Right atrium auricular region (tissue), 2 donors: ENCODE measurements around the gene HOXD9. TPM values are rescaled to one million over a fixed set of nuclear protein-coding genes. Genes with fewer than 3 reads are reported as not detected.
A peak's percentile ranks its signal among the peaks of the same experiment; 100 is the strongest.

Source experiments
- DNase-seq: peaks from one replicate; pipeline ENCODE4 v3.0.0-alpha.2; 2019; ENCODE audit warnings: low spot score
- H3K27ac ChIP-seq, 2 donors: fragments of 200-600 bp; sonication (generic); 1 replicate in 1 of 2; 2 replicates in 1 of 2; pipeline ENCODE4 v1.5.1; 2016 to 2019
- H3K27me3 ChIP-seq, 2 donors: fragments of 200-600 bp; sonication (generic); one replicate each; pipeline versions ENCODE4 v1.5.1 to v1.6.0; 2017 to 2019
- H3K36me3 ChIP-seq: fragments of 200-600 bp; sonication (generic); one replicate; pipeline ENCODE4 v1.5.1; 2016
- H3K4me1 ChIP-seq, 2 donors: fragments of 200-600 bp; sonication (generic); one replicate each; pipeline versions ENCODE4 v1.5.1 to v1.6.0; 2017 to 2019
- H3K4me3 ChIP-seq, 2 donors: fragments of 200-600 bp; sonication (generic); 1 replicate in 1 of 2; 2 replicates in 1 of 2; pipeline ENCODE4 v1.5.1; 2017 to 2019; ENCODE audit warnings: mild to moderate bottlenecking in 1 of 2, moderate library complexity in 1 of 2
- H3K9me3 ChIP-seq, 2 donors: fragments of 200-600 bp; sonication (generic); one replicate each; pipeline ENCODE4 v1.5.1; 2019
- total RNA-seq, 2 donors: library from RNA; depleted of rRNA; stranded (reverse); fragments of >200 nt; gene quantifications; one replicate each; pipeline ENCODE4 v1.1.0, GENCODE V29; 2016
- TF ChIP-seq, protein P1 (sequence below), 2 donors: fragments of 200-600 bp; sonication (generic); IDR thresholded peaks; one replicate each; pipeline ENCODE4 v1.5.1; 2019; ENCODE audit warnings: antibody characterized with exemption in 2 of 2

Gene HOXD9
- total RNA-seq, 2 donors from 2014 or later: 0.44 TPM; not detected in 1

DNA sequence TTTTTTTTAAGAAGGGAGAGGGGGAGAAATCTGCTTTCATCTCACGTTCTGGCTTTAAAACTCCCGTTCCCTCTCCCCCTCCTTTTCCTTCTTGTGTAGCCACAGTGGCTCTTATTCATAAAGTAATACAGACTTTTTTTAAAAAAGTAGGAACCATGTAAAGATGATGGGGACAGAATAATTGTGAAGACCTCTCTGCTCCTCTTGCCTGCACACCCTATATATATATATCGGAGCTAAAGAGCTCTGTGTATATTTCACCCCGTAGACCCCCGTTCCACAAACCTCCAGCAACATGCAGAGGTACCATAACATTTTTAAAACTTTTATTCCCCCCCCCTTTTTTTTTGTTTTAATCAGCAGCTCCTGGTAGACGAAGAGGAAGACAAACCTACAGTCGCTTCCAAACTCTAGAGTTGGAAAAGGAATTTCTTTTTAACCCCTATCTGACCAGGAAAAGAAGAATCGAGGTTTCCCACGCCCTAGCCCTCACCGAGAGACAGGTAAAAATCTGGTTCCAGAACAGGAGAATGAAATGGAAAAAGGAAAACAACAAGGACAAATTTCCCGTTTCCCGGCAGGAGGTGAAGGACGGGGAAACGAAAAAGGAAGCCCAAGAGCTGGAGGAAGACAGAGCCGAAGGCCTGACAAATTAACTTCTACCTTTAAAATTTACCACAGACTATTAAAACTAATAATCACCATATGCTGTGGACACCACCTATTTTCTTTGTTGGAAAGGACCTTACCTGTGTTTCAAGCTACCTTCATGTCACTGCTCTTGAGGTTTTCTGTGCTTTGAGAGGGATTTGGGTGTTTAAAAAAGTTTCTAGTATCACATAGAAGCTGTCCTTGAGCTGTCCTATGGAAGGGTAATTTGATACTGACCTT lies 8.7 kb downstream of the HOXD9 start:
- no peak for DNase-seq
- TF ChIP-seq, protein P1, sequence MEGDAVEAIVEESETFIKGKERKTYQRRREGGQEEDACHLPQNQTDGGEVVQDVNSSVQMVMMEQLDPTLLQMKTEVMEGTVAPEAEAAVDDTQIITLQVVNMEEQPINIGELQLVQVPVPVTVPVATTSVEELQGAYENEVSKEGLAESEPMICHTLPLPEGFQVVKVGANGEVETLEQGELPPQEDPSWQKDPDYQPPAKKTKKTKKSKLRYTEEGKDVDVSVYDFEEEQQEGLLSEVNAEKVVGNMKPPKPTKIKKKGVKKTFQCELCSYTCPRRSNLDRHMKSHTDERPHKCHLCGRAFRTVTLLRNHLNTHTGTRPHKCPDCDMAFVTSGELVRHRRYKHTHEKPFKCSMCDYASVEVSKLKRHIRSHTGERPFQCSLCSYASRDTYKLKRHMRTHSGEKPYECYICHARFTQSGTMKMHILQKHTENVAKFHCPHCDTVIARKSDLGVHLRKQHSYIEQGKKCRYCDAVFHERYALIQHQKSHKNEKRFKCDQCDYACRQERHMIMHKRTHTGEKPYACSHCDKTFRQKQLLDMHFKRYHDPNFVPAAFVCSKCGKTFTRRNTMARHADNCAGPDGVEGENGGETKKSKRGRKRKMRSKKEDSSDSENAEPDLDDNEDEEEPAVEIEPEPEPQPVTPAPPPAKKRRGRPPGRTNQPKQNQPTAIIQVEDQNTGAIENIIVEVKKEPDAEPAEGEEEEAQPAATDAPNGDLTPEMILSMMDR (IDR thresholded peaks at IDR 0.05): no peak
- Histone ChIP-seq H3K4me1 (peaks cover 0 to 24% of the 10 kb centered on the region in 2 donors), H3K9me3 (no peaks in the 10 kb centered on the region), H3K36me3 (no peaks in the 10 kb centered on the region), H3K27ac (peak overlapping the region; percentile 52 to 79), H3K4me3 (peak overlapping the region; percentile 38 to 52), H3K27me3 (peaks cover 37 to 54% of the 10 kb centered on the region in 2 donors)

DNA sequence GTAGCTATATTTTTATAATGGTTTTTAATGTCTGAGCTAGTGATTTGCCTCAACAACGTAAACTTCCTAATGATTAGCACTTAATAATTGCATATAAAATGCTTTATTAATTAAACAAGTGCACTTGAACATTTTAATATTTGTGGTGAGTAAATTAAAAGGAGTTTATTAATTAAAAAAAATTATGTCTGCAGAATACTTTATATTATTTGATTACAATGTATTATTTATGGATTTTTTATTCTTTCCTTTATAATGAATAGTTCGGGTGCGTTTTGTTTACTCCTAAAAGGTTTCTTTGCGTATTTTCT lies 9.3 kb downstream of the HOXD9 start:
- peaks cover 37 to 60% of the 10 kb centered on the region in 2 donors for H3K27me3 ChIP-seq
- no peak overlapping the region for H3K4me3 ChIP-seq
- TF ChIP-seq, protein P1 (IDR thresholded peaks at IDR 0.05): no peak
- H3K9me3 ChIP-seq: no peaks in the 10 kb centered on the region
- H3K27ac ChIP-seq: no peak overlapping the region
- DNase-seq: no peak
- H3K36me3 ChIP-seq: no peaks in the 10 kb centered on the region
- H3K4me1 ChIP-seq: peaks cover 0 to 30% of the 10 kb centered on the region in 2 donors

DNA sequence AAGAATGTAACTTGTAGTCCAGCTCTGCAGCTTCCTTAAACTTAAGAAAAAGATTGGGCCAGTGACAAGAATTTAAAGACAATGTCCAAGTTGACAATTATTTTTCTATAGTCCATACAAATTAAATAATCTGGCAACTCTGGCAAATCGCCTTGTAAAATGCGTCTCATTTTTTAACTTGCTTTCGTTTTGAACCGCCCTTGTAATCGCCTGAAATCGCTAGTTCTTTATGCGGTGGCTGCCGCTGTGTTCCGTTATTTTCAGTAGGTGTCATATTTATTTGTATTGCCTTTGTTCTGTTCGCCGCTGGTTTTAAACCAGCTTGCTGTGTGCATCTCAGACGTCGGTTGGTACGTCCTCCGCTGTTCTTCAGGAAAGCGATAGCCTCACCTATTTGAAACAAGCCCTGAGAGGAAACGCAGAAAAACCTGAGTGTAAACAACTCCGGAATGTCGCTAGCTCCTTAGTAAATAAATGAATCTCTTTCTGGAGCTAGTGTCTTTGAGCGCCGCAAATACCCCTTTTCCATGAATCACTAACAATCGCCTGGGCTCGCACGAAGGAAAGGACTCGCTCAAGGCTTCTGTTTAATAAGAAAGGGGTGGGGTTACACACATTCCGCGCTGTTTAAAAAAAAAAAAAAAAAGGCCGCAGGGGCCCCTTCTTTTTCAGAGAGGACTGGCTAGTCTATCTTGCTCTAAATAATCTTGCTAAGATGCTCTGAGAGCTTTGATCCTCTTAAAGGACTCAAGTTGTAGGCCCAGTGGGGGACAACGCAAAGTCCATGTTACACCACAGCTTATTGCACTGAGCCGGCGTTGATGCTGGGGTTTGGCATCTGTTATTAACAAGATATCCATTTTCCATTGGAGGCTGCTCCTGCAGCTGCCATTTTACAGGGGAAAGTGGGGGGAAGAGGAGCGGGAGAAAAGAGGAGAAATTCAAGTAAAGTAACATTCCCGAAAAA lies 10.0 kb downstream of the HOXD9 start:
- Histone ChIP-seq H3K27ac (no peak overlapping the region), H3K36me3 (no peaks in the 10 kb centered on the region), H3K27me3 (peaks cover 43 to 65% of the 10 kb centered on the region in 2 donors), H3K4me1 (peaks cover 0 to 34% of the 10 kb centered on the region in 2 donors), H3K9me3 (no peaks in the 10 kb centered on the region), H3K4me3 (peak overlapping the region in 1 of 2 donors; percentile 15)
- TF ChIP-seq, protein P1 (IDR thresholded peaks at IDR 0.05): no peak
- DNase-seq: no peak

- H3K4me3 ChIP-seq: no peak overlapping the region
- no peak for DNase-seq
- TF ChIP-seq, protein P1 (IDR thresholded peaks at IDR 0.05): no peak
- peaks cover 0 to 32% of the 10 kb centered on the region in 2 donors for H3K4me1 ChIP-seq
- H3K36me3 ChIP-seq: no peaks in the 10 kb centered on the region
- H3K27me3 ChIP-seq: peaks cover 45 to 66% of the 10 kb centered on the region in 2 donors
- H3K27ac ChIP-seq: no peak overlapping the region
- H3K9me3 ChIP-seq: no peaks in the 10 kb centered on the region
Observed at GRCh38 chr2:176133389-176133788, 10.9 kb downstream of the HOXD9 start.

- Histone ChIP-seq H3K4me1 (peaks cover 0 to 26% of the 10 kb centered on the region in 2 donors), H3K9me3 (no peaks in the 10 kb centered on the region), H3K27ac (no peak overlapping the region), H3K36me3 (no peaks in the 10 kb centered on the region), H3K4me3 (no peak overlapping the region), H3K27me3 (peaks cover 45 to 66% of the 10 kb centered on the region in 2 donors)
- TF ChIP-seq, protein P1 (IDR thresholded peaks at IDR 0.05): no peak
- DNase-seq: no peak
Observed at GRCh38 chr2:176134035-176134434, 11.5 kb downstream of the HOXD9 start.
